Esophagus mucosa (tissue), 1 donor: ENCODE data around the gene TMEM98. TPM values are rescaled to one million over a fixed set of nuclear protein-coding genes. Genes with fewer than 3 reads are reported as not detected.
"Not testable (repeated sequence)": the region's sequence is repeated elsewhere in the genome, so short reads cannot be mapped to it uniquely, and the experiment has no call there.

Experiments used
- ATAC-seq: fragments of 200-7000 bp; cut with Tn5 transposase; one replicate; pipeline ENCODE4 v1.9.1; 2020
- total RNA-seq: library from RNA; stranded (reverse); gene quantifications from one replicate; pipeline ENCODE4 v1.2.4, GENCODE V29; 2023
- donor health status: DM: yes; HTN: yes; CAD: no.

The TMEM98 gene
- total RNA-seq, 1 donor from 2014 or later, result 7.3 TPM

DNA sequence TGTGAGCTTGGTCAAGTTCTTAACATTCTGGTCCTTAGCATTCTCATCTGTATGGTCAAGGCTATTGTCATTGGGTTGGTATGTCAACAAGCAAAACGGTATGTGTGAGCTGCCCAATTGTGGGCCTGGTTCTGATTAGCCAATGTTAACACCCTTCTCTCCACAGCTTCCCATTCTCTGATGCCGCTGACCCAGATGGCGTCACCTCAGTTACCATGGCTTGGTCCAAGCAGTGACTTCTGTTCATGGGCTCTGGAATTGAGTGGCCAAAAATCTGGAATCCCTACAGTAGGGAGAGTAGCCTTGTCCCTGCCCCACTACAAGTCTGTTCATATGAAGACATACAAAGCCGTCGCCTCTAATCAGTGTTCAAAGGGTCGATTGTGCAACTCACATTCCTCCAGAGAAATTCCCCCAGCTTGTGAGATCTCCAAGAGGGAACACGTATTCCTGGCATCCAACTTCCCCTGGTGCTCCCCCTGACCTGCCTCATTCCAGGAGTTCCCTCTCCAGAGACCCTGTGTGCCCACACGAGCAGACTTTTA, 15.8 kb downstream of the TMEM98 start:
- no peak for ATAC-seq

DNA sequence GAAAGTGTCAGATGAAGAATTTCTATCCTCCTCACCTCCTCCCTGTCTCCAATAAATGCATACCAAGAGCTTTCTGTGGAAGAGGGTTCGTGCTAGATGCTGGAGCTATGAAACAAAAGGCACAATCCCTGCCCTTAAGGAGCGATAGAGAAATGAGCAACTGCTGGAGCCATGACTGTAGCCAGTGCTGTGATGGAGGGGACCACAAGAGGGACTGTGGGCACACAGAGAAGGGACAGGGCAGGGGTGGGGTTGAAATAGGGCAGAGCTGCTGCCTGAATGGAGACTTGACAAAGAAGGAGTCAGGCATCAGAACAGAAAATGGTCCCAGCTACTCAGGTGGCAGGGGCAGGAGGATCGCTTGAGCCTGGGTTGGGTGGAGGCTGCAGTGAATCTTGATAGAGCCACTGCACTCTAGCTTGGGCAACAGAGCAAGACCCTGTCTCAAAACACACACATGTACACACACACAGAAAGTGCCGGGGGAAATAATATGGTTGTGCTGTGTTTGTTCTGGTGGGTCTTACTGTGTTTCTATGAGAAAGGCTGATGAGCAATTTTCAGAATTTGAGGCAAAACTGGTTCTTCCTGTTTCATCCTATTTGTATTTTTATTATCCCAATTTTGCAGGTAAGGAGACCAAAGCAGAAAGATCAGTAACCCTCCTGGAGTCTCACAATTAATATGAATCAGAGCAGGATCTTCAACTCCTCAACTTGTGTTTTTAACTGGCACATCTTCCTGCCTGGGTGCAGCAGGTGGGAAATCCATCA, 16.5 kb downstream of the TMEM98 start:
- no peak for ATAC-seq

DNA sequence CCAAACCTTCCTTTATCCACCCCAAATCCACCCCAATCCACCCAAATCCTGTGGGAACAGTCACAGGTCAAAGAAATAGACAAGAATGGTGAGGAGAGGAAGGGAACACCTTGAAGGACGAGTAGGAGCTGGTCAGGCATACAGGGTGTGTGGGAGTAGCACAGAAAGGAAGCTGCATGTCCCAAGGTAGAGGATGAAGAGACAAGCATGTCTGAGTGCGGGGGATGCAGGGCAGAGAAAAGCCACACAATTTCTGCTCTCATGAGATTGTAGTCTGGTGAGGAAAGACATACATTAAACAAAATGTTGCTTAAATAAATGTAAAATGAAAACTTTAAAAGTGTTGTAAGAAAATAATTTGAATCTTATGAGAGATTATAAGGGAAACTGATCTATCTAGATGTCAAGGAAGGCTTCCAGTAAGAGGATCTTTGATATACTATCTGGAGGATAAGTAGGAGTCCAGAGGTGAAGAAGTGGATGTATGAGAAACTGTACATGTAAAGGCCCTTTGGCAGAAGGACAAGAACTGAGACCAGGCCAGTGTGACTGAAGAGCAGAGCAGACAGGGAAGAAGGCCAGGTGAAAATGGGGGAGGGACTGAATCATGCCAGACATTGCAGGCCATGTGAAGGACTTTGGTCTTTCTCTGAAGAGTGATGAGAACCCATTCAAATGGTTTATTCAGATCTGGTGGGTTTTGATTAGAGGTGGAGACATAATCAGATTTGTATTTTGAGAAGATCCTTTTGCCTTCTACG, 18.6 kb downstream of the TMEM98 start:
- no peak for ATAC-seq

DNA sequence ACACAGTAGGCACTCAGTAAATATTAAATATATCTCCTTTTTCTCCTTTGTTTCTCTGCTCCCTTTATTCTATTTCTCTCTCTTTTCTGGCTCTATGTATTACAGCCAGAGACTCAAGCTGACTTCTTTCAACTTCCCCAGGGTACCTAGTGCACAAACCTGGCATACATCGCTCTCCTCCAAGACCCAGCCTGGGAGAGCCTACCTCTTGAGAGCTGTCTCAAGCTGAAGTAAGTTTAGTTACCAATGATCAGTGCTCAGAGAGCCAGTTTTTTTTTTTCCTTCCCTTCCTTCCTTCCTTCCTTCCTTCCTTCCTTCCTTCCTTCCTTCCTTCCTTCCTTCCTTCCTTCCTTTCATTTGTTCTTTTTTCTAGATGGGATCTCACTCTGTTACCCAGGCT, 19.8 kb downstream of the TMEM98 start:
- ATAC-seq, result no peak

DNA sequence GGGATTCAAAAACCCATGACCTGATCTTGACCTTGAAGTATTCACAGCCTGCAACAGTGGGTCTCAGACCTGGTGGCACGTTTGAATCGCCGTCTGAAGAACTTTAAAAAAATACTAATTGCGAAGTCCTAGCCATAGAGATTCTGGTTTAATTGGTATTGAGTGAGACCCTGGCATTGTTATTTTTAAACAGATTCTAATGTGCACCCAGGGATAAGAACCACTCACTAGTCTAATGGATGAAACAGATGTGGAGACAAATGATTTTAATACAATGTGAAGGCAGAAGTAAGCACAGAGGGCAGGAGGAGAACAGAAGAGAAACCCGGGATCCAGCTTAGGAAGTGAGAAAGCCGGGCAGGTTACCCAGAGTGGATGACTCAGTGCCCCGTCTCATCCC, 21.2 kb downstream of the TMEM98 start:
- ATAC-seq, result no peak

DNA sequence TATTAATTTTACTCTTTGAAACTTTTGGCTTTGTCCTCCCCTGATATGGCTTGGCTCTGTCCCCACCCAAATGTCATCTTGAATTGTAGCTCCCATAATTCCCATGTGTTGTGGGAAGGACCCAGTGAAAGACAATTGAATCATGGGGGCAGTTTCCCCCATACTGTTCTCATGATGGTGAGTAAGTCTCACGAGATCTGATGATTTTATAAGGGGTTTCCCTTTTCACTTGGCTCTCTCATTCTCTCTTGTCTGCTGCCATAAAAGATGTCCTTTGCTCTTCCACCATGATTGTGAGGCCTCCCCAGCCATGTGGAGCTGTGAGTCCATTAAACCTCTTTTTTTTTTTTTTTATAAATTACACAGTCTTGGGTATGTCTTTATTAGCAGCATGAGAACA, 24.5 kb downstream of the TMEM98 start:
- ATAC-seq, result not testable (repeated sequence)

DNA sequence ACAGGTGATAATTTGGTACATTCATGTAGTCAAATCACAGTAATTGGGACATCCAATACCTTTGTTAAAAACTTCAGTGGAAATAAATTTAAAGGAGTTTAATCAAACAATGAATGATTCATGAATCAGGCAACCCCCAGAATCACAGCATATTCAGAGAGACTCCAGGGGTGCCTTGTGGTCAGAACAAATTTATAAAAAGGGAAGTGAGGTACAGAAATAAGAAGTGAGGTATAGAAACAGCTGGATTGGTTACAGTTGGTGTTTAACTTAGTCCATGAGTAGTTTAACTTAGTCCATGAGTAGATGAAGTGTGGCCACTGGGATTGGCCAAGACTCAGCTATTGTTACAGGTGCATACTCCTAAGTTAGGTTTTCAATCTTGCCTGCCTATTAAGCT, 25.1 kb downstream of the TMEM98 start:
- ATAC-seq, result no peak

DNA sequence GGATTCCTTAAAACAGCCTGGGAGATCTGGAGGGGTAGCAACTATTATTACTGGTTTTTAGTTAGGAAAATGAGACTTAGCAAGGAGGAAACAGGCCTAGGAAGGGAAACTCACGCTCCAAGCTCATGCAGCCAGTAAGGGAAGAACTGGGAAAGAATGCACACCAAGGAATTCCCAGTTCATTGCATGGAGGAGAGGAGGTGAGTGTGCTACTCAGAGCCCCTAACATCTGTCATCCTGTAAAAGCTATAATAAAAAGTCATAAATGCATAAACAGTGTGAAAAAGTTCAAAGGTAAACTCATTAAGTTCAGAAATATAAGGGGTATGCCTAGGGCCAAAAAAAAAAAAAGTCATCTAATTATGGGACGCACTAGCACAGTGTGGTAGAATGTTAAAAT, 25.9 kb downstream of the TMEM98 start:
- no peak for ATAC-seq

DNA sequence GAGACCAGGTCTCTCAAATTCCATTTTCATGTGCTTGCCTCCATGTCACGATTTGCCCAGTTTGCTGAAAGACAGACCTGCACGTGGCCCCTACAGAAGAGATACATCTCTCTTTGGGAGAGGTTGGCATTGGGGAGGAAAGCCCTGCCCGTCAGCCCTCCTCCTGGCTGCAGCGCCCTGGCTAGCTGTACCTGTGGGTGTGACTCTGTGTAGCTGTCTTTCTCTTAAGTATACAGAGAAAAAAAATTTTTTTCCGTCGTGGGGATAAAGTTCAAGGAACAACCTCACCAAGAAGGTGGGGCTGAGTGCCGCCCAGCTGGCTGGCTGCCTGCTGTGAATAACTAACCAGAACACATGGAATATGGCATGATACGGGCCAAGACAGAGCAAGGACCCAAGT, 26.5 kb downstream of the TMEM98 start:
- ATAC-seq, result peak; percentile 36

DNA sequence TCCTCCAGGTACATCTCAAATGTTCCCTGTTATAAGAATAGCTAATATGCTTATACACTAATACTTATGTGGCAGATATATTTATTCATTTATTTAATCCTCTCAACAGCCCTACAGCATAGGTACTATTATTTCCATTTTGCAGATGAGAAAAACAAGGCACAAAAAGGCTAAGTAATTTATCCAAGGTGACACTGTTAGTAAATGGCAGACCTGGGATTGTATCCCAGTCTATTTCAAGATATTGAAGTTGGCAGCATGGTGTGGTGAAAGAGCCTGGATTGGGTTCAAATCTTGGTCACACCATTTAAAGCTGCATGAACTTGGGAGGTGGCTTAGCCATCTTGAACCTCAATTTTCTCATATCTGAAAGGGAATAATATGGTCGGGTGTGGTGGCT, 27.2 kb downstream of the TMEM98 start:
- no peak for ATAC-seq

DNA sequence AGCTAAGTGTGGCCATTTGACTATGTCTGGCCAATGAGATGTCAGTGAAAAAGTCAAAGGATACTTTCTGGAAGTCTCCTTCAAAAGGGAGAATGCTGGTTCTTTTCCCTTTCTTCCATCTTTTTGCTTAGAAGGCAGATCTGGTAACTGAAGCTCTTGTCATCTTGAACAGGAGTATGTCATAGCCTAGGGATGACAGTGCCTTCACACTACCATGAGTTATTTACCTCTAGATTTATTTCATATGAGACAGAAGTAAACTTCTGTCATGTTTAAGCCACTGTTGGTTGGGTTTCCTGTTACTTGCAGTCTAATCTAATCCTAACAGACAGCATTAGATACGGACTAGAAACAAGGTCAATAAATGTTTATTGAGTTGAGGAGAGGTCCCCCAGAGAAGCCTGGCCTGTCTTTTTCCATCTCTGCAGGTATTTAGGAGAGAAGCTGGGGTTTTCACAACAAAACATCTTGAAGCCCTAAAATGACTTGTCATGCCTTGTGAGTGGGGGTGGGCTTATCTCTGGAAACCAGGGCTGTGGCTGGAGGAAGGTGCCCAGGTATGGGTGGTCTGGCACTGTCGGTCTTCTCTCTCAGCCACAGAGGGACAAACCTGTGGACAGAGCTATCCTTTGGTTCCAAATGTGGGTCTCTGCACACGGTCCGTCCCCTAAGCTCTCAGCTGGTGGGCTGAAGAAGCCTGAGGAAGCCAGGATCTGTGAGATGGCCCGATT, 28.5 kb downstream of the TMEM98 start:
- no peak for ATAC-seq

DNA sequence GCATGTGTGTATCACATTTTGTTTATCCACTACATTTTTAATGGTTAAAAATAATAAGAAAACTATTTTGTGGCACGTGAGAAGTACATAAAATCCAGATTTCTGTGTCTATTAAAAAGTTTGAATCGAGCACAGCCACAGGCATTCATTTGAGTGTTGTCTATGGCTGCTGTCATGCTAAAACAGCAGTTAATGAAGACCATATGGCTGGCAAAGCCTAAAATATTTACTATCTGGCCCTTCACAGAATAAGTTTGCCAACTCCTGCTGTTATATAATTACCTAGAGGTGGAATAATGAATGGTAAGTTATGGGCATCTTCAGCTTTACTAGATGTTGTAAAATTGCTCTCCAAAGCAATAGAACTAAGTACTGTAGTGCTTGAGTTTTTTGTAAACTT, 30.5 kb downstream of the TMEM98 start:
- no peak for ATAC-seq

DNA sequence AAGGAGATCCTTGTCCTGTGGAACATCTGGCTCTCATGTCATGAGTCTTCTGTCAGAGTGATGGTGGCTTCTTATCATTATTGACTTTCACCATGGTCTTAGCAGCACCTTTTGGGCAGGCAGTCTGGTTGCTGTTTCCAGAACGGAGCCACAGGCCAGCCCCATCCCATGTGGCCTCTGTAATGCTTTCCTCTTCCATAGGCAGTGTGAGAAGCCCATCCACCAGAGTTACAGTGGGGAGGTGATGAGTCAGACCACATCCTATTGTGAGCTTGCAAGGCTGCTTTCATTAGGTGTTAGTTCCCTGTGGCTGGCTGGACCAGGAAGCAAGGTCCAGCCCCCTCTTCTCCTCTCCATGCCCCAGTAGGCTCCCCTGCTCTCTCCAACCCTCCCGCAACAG, 32.9 kb downstream of the TMEM98 start:
- no peak for ATAC-seq

DNA sequence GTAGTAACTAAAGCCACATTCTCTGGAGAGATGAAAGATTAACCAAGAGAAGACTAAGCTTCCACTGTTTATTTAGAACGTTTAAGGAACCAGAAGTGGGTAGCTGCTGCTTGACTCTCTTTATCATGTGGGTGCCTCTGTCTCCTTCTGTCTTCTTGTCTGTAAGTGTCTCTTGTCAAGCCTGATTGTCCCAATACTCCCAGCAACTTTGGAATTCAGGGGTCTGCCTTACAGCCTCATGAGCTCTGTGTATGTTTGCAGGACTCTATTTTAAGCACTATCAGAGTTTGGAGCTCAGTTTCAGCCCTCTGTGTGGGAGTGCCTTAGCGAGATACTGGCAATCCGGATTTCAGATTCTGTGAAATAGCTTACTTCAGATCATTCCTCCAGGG, 34.4 kb downstream of the TMEM98 start:
- ATAC-seq, result no peak

DNA sequence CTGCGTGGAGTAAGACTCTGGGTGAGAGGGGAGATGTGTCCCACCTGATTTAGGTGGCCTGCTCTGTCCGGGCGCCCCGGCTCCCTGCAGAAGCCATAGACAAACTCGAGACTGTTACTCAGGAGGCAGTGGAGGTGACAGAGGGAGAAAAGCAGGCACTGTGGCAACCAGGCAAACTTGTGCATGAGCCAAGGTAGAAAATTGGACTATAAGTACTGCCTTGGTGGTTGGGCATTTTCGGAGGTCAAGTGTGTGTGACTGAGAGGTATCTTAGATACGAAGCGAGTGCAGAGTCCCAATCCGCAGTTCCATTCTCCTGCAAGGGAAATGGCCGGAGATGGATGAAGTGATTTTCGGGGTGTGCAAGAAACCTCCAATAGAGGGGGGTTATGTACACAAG, 36.6 kb downstream of the TMEM98 start:
- ATAC-seq, result no peak

DNA sequence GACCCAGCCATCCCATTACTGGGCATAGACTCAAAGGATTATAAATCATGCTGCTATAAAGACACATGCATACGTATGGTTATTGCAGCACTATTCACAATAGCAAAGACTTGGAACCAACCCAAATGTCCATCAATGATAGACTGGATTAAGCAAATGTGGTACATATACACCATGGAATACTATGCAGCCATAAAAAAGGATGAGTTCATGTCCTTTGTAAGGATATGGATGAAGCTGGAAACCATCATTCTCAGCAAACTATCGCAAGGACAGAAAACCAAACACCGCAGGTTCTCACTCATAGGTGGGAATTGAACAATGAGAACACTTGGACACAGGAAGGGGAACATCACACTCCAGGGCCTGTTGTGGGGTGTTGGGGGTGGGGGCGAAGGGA, 41.3 kb downstream of the TMEM98 start:
- not testable (repeated sequence) for ATAC-seq

DNA sequence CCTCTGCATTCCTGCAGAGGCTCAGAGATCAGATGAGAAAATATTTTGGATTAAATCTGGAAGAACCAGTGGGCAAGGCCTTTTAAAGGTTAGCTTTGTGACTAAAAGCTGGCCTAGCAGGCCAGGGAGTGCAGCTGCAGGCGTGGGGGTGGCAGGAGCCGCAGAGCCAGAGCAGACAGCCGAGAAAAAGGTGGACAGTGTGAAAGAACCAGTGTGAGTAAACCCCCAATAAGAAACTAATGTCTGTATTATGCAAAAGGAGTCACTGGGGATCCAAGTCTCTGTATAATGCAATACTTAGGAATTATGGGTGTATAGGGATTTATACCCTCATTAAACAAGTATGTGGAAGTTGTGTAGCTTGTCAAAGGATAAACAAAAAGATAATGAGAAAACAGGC, 42.3 kb downstream of the TMEM98 start:
- no peak for ATAC-seq

DNA sequence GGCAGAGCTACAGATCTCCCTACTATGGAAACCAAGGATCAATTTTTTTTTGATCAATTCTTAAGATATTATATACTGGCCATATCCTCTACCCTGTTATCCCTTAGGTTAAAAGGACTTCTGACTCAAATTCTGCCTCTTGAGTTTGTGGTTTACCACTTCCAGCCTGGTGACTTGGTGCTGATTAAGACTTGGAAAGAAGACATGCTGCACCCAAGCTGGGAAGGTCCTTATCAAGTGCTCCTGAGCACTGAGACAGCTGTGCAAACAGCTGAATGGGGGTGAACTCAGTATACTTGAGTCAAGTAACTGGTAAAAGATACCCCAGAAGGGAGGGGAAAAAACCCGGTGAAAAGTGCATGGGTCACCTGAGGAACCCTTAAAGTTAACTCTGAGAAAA, 43.2 kb downstream of the TMEM98 start:
- no peak for ATAC-seq

DNA sequence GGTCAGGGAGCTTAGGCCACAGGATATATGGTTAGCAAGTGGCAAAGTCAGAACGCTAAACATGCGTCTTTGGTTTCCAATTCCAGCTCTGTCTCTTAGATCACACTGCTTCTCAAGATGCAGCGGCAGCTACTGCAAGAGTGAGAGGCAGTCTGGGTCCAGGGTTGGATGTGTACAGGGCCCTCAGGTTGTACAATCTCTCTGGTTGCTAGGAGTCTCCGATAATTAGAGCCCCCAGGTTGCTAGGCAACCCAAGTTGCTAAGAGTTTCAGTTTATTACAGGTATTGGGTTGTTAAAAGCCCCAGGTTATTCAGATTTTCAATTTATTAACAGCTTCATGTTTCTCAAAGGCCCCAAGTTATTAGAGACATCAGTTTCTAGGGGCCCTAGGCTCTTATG, 48.2 kb downstream of the TMEM98 start:
- no peak for ATAC-seq

DNA sequence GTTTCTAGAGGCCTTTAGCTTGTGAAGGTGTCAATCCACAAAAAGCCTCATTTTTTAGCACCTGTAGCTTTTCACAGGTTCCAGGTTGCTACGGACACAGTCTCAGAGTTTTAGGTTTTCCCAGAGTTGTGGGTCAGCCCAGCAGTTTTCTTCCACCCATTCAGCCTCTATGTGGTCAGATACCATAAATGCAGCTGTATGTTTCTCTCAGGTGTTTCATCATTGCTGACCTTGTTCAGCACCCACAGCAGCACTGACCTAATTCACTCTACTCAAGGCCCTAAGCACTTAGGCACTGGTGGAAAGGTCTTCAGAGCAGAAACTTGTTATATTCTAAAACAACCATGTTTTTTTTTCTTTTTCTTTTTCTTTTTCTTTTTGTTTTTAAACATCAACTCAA, 48.7 kb downstream of the TMEM98 start:
- ATAC-seq, result no peak

DNA sequence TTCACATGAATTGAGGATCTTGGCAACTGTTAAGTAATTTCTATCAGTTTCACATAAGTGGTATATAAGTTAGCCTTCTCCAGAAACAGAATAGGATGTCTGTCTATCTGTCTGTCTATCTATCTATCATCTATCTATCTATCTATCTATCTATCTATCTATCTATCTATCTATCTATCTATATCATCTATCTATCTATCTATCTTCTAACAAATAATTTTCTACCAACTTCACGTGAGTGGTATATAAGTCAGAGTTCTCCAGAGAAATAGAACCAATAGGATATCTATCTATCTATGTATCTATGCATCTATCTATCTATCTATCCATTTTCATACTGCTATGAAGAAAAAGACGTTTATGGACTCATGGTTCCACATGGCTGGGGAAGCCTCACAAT, 52.3 kb downstream of the TMEM98 start:
- no peak for ATAC-seq

DNA sequence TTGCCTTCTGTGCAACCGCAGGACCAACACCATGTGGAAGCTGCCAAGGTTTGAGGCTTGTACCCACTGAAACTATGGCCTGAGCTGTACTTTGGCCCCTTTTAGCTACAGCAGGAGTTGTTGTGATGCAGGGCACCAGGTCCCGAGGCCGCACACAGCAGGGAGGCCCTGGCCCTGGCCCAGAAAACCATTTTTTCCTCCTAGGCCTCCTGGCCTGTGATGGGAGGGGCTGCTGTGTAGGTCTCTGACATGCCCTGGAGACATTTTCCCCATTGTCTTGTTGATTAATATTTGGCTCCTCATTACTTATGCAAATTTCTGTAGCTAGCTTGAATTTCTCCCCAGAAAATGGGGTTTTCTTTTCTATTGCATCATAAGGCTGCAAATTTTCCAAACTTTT, 53.7 kb downstream of the TMEM98 start:
- not testable (repeated sequence) for ATAC-seq

DNA sequence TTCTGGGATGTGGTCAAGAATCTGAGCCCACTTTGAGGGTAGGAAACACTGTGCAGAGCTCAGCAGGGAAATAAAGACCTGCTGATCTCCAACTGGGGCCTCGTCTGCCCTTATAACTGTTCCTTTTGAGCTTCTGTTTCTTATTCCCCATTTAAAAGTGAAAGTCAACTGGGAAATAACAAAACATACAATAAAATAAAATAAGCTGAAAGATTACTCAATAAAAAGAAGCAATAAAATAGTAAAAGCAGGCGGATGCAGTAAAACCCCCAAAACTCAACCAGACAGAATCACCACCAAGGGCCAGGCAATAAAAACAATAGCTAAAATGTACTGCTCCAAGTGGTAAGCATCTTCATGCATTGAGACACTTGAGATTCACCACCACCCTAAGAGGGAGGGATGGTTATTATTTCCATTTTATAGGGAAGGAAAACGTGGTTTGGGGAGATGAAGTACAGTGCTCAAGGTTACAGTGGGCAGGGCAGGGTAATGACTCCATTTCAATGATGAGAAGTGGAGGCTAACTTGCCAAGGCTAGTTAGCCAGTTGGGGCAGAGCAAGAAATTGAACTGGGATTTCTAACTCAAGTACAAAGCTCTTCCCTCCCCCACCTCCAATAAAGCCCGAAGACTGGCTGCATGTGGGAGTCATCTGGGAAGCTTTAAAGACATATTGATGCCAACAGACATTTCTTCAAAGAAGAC, 57.2 kb downstream of the TMEM98 start:
- ATAC-seq, result no peak
